NCI-H510A (cell line): ENCODE data around the gene SCG3.
"Not testable (repeated sequence)": the region's sequence is repeated elsewhere in the genome, so short reads cannot be mapped to it uniquely, and the experiment has no call there.

Source experiments
- DNase-seq: peaks from one replicate; lab custom pipeline; 2025; lab: John Stamatoyannopoulos, UW

SCG3 gene

GRCh38 chr15:51681303-51681963, at the start of gene SCG3:
SCG3 (plus strand) TSS chr15:51681503; CDS start chr15:51681756, 253 bp downstream.
- peak; percentile 75 for DNase-seq

- DNase-seq, result no peak
Measured at GRCh38 chr15:51634591-51635198, 46.6 kb upstream of the SCG3 start.

- DNase-seq, result no peak
Measured at GRCh38 chr15:51641490-51642130, 39.7 kb upstream of the SCG3 start.

- DNase-seq, result no peak
Measured at GRCh38 chr15:51642696-51643095, 38.6 kb upstream of the SCG3 start.

- no peak for DNase-seq
Measured at GRCh38 chr15:51647128-51647562, 34.2 kb upstream of the SCG3 start.

- not testable (repeated sequence) for DNase-seq
Measured at GRCh38 chr15:51648101-51648500, 33.2 kb upstream of the SCG3 start.

- DNase-seq, result not testable (repeated sequence)
Measured at GRCh38 chr15:51648643-51649042, 32.7 kb upstream of the SCG3 start.

GRCh38 chr15:51649659-51650521, 31.4 kb upstream of the SCG3 start:
- peak; percentile 31 for DNase-seq

- no peak for DNase-seq
Measured at GRCh38 chr15:51652084-51652668, 29.1 kb upstream of the SCG3 start.

- not testable (repeated sequence) for DNase-seq
Measured at GRCh38 chr15:51655401-51656057, 25.8 kb upstream of the SCG3 start.

- DNase-seq, result no peak
Measured at GRCh38 chr15:51658664-51659063, 22.6 kb upstream of the SCG3 start.

GRCh38 chr15:51661072-51661471, 20.2 kb upstream of the SCG3 start:
- DNase-seq, result no peak

- DNase-seq, result no peak
Measured at GRCh38 chr15:51667478-51667877, 13.8 kb upstream of the SCG3 start.

GRCh38 chr15:51668446-51668845, 12.9 kb upstream of the SCG3 start:
- no peak for DNase-seq

- DNase-seq, result no peak
Measured at GRCh38 chr15:51669381-51669780, 11.9 kb upstream of the SCG3 start.

- peak; percentile 6 for DNase-seq
Measured at GRCh38 chr15:51672155-51672687, 9.1 kb upstream of the SCG3 start.

GRCh38 chr15:51672913-51673857, 8.1 kb upstream of the SCG3 start:
- DNase-seq, result no peak

GRCh38 chr15:51675234-51675633, 6.1 kb upstream of the SCG3 start:
- DNase-seq, result no peak

GRCh38 chr15:51677021-51677420, 4.3 kb upstream of the SCG3 start:
- DNase-seq, result no peak

- DNase-seq, result no peak
Measured at GRCh38 chr15:51677452-51677851, 3.9 kb upstream of the SCG3 start.
